Testis (tissue), 2 donors: Measurements from ENCODE around the gene DAZAP2.

Source experiments
- POLR2A ChIP-seq: fragments of 450-650 bp; IDR thresholded peaks from one replicate; pipeline ENCODE4 v1.6.1; 2017; ENCODE audit warnings: antibody characterized with exemption, mild to moderate bottlenecking, moderate library complexity
- TF ChIP-seq, protein P1 (sequence below), 3 experiments: fragments of 450-650 bp in 2 of 3; fragments of 200-600 bp in 1 of 3; sonication (generic) in 1 of 3; IDR thresholded peaks; one replicate each; pipeline ENCODE4 v1.5.1; 2016 to 2019; ENCODE audit warnings: antibody characterized with exemption in 3 of 3, mild to moderate bottlenecking in 2 of 3, moderate library complexity in 1 of 3

DNA sequence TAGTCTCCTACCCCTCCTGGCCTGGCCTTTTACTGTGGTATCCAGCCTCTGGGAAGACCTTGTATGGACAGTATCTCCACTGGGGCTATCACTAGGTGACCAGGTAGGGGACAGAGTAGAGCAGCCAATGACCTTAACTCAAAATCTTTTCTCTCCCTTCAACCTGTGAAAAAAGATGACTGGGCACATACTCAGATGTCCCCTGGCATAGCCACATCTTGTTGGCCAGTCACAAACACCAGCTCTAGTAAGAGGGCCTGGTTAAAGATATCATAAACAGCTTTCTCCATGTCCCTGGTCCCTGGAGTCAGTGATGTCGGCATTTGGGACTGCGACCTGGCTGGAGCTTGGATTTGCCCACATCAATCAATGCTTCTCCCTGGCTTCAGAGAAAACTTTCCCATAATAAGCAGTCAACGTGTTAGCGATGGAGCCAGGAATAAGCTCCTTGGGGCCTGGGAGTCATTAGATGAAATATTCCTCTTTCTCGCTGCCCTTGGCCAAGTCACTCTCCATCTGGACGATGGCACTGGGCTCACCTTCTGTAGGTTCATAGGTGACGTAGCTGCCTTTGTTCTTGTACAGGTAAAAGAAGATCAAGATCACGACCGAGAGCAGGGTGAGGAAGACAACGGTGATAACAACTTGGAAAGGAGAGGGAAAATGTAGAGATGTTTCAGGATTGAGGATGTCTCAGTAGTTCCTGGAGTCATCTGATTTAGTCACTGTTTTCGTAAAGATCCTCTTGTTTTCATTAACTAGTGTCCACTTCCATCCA is 7.0 kb downstream of the DAZAP2 start:
- TF ChIP-seq, protein P1, sequence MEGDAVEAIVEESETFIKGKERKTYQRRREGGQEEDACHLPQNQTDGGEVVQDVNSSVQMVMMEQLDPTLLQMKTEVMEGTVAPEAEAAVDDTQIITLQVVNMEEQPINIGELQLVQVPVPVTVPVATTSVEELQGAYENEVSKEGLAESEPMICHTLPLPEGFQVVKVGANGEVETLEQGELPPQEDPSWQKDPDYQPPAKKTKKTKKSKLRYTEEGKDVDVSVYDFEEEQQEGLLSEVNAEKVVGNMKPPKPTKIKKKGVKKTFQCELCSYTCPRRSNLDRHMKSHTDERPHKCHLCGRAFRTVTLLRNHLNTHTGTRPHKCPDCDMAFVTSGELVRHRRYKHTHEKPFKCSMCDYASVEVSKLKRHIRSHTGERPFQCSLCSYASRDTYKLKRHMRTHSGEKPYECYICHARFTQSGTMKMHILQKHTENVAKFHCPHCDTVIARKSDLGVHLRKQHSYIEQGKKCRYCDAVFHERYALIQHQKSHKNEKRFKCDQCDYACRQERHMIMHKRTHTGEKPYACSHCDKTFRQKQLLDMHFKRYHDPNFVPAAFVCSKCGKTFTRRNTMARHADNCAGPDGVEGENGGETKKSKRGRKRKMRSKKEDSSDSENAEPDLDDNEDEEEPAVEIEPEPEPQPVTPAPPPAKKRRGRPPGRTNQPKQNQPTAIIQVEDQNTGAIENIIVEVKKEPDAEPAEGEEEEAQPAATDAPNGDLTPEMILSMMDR (IDR thresholded peaks at IDR 0.05): no peak
- no peak for TF ChIP-seq POLR2A
